Embryonic facial prominence (tissue), 1 donor: Measurements from ENCODE around the gene TRAPPC3.
"Not testable (repeated sequence)": the region's sequence is repeated elsewhere in the genome, so short reads cannot be mapped to it uniquely, and the experiment has no call there.

Experiments
- DNase-seq: peaks from one replicate; pipeline ENCODE4 v3.0.0-alpha.2; 2016; ENCODE audit errors: extremely low spot score

Gene TRAPPC3

GRCh38 chr1:36166938-36167905 is 17.9 kb upstream of the TRAPPC3 start:
- no peak for DNase-seq

GRCh38 chr1:36166136-36166535 is 16.9 kb upstream of the TRAPPC3 start:
- DNase-seq = no peak

DNA sequence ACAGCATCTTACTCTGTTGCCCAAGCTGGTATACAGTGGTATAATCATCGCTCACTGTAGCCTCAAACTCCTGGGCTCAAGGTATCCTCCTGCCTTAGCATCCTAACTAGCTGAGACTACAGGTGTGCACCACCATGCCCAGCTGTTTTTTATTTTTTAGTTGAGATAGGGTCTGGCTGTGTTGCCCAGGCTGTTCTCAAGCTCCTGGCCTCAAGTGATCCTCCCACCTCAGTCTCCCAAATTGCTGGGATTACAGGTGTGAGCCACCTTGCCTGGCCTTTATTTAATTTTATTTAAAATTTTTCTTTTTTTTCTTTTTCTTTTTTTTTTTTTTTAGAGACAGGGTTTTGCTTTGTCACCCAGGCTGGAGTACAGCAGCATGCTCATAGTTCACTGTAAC is 15.9 kb upstream of the TRAPPC3 start:
- no peak for DNase-seq

DNA sequence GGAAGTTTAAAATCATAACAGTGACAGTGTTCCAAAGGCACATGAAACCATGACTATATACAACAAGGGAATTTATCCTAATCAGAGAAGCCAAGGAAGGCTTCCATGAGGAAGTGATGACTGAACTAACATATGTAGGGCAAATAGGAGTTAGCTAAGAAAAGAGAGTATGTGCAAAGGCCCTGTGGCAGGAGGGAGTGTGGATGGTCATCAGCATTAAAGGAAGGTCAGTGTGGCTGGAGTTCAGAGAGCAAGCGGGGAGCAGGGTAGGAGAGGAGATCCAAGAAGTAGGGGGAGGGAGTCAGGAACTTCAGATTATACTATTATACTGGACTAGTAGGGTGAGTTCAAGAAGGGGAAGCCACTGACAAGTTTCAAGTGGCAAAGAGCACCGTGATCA is 15.1 kb upstream of the TRAPPC3 start:
- no peak for DNase-seq

GRCh38 chr1:36163426-36163825 is 14.1 kb upstream of the TRAPPC3 start:
- no peak for DNase-seq

- no peak for DNase-seq
These were observed 13.5 kb upstream of the TRAPPC3 start for GRCh38 chr1:36162680-36163239.

DNA sequence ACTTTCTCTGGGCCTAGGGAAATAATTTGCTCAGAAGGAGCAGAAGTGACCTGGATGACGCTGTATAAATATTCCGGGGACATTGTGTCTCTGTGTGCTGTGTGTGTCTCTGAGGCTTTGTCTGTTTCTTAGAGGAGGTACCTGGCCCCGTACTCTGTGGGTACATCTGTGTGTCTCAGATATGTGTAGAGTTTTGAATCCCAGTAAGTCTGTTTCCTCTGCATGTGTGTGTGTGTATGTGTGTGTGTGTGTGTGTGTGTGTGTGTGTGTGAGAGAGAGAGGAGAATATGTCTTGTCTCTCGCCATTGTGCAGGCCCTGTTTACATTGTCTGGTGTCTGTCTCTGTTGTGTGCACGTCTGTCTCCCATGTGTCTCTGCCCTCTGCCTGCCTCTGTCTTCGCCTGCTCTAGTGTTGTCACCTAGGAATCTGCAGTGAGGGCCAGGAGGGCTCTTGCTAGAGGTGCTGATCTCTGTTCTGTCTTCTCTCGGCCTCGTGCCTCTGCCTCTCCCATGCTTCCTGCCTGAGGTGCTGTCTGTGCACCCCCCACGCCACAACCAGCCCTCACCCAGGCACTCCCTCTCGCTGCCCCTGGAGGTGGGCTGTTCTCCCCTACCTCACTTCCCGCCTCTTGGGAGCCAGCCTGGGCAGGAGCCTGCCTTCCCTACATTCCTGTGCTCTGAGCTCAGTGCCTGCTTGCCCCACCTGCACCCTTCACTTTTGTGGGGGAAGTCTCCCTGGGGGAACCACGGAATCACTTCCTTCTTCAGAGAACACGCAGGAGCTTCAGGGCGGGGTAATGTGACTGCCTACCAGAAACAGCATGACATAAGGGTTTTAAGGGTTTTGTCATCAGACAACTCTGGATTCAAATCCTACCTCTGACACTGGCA is 12.6 kb upstream of the TRAPPC3 start:
- DNase-seq = no peak

DNA sequence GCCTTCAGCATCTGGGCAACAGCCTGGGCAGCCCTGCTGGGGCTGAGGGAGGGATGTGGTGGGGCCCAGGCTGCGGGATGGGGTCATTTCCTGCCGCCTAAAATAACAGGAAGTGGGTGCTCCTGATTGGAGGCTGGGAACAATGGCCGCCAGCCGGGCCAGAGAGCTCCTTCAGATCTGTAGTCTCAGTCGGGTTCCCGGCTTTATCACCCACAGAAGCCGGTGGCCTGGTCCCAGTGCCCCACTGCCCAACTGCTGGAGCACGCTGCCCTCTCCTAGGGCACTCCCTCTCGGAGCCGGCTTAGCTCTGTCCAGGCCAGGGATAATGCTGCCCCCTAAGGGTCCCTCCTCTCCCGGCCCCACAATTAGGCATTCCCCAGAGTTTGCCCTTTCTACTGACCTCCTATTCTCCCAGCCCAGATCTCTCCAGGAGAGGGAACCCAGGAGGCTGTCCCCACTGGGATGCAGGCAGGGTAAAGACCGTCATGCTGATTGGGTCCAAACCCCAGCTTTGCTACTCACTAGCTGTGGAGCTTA is 11.7 kb upstream of the TRAPPC3 start:
- no peak for DNase-seq

DNA sequence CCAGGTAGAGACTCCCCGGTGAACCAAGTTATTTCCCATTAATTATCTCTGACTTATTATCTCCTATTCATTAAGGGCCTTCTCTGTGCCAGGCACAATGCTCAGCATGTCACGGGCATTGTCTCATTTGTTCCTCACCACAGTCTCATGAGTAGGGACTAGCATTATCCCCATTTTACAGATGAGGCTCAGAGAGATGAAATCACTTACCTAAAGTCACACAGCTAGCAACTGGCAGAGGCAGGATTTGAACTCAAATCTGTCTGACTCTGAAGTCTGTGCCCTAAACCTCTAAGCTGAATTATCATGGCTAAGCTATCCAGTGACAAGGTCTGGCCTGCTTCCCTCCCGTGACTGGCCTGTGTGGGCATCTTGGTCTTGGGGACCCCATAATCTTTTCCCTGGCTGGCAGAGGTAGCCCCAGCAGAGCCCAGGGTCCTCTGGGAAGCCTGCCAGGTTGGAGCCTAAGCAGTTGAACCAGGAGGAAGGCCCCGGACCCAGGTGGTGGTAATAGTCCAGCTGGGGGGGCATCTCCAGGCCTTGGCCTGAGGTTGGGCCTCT is 11.2 kb upstream of the TRAPPC3 start:
- DNase-seq = no peak

DNA sequence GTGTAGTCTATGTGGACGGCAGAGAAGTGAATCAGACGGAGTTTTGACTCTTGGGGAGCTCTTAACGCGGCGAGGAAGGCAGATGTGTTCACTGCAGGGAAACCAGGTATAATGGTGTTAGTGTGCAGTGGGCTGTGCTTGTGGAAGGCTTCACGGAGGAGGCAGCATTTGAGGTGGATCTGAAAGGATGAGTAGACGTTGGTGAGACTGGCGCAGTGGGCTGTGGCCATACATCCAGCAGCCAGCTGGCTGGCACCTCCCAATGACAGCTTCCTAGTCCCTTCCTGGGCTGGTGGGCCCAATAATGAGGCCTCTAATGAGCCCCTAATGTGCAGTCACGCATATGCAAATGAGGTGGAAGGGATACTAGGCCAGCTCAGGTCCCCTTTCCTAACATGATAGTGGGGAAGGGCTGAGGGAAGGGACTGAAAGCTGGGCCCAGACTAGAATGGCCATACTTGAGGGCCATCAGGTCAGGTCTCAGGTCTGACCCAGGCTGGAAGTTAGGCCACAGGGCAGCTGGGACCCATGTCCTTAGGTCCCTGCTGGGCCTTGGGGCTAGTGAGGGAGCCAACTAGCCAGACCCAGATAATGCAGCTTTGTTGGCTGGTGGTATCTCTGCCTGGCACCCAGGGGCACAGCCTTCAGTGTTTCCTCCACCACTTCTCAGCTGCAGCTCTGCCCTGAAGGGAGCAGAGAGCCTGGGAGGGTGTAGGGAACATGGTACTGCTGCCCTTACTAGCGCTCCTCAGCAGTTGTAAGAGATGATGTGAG is 10.5 kb upstream of the TRAPPC3 start:
- DNase-seq = no peak

DNA sequence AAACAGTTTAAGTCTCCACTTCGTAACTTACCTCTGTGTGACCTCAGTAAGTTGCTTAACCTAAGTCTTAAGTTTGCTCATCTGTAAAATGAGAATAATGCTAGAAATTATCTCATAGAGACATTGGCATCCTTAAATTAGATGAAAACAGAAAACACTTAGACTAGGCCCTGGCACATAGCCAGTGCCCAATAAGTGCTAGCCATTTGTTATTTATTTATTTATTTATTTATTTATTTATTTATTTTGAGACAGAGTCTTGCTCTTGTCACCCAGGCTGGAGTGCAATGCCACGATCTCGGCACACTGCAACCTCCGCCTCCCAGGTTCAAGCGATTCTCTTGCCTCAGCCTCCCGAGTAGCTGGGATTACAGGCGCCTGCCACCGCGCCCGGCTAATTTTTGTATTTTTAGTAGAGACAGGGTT is 9.6 kb upstream of the TRAPPC3 start:
- DNase-seq = not testable (repeated sequence)

DNA sequence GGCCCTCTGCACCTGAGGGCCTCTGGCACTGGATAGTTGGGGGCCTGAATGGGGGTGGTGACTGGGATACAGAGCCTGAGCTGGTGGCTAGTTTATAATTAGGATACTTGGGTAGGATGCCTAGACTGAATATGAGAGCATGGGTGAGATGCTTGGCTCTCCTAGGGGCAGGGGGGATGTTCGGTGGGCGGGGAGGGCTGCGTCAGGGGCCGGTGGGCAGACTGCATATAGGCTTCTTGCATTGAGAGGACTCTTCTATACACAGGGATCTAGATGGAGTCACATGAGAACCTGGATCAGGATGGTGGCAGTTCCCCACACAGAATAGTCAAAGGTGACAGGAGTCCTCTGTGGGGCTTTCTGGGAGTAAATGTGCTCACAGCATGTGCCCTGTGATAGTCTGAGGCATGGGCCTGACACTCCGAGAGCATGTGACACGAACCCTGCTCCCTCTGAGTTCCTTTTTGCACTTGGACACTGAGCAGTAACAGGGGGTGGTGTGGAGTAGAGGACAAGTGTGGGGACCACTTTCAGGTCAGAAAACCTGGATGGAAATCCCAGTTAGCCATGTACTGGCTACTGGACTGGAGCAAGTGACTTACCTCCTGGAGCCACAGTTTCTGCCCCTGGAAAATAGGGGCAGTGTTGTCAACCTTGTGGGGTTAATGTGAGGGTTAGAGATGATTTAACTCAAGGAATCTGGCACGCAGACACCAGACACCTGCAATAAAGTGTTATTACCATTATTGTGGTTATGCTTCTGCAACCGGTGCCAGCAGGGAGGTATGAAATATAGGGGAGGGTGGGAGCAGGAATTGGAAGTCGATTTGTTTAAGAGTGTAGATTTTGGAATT is 8.9 kb upstream of the TRAPPC3 start:
- DNase-seq = no peak

DNA sequence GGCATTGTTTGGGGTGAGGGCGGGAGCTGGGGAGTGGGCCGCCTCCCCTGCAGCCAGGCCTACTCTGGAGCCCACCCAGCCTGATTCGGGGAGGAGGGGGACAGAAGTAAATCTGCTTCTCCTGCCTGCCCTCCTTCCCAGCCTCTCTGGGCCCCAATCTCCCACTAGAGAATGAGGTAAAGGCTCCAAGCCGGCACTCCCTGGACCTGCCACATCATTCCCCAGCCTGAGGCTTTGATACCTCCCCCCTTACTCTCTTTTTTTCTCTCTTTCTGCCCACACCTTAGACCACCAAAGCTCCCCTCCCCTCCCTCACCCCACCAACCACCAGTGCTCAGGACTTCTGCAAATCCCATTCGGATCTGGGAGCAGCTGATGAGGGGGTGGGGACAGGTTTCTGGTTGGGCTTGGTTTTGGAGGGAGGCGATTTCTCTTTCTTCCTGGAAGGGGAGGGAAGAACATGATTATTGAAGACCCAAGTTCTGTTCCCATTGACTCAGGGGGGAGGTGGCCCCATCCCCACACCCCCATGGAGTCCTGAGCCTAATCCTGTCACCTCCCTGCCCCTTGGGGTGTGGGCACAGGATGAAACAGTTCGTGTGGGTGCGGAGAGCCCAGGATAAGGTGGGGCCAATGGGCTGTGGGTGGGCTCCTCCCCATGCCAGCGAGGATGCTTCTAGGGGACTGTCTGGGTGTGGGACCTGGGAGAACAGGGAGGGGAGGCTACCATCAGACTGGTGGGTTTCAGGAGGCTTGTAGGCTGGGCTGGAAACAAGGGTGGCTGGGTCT is 8.0 kb upstream of the TRAPPC3 start:
- DNase-seq = no peak

GRCh38 chr1:36156329-36157114 is 7.2 kb upstream of the TRAPPC3 start:
- no peak for DNase-seq

DNA sequence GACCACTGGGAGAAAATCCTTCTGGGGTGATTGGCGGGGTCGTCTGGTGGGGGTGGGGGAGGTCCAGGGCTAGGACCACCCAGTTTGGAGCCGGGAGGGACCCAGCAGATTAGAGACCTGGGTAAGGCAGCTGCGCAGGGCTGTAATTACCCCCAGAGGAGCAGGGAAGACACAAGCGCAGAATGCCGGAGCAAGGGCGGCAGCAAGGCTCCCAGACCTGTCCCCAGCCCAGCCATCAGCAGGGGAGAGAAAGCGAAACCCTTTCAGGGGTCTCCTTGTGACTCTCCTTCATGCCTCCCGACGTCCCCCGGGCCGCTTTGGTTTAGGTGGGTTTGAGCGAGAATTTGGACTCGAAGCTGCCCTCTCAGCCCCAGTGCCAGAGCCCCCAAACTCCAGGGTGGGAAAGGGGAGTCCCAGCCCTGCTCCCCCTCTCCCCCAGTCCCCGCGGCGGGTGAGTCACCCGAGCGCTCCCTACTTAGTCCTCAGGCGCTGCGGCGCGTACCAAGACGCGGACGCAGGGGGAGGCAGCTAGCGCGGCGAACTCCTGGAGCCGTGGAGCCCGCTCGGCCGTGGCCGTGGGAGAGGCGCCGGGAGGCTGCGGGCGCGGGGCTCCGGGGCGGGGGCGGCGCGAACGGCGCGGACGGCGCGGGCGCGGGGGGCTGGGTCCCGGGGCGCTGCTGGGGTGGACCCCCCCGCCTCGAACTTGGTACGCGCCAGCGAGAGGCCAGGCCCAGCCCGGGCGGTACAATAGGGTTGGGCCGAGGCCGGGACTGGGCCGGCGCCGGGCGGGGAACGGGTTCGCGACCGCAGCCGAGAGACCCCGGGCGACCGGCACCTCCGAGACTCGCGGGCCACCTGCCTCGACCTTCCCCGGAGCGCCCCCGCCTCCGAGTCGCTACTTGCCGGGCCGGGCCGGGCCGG is 6.4 kb upstream of the TRAPPC3 start, which contains the start of gene MAP7D1:
TSS of gene MAP7D1 (plus strand) at position 753 of the 921 bp plus-strand sequence. CDS start 258 bp downstream, outside the sequence.
- DNase-seq = no peak

- DNase-seq = no peak
These were observed 5.6 kb upstream of the TRAPPC3 start for GRCh38 chr1:36154765-36155407.
